ES-I3 (cell line): ENCODE results near the gene GSK3A.

ENCODE experiments used
- H3K36me3 ChIP-seq: 2 replicates; pipeline ENCODE4 v1.6.1; 2013; ENCODE audit warnings: mild to moderate bottlenecking, low read length, control low read depth, moderate library complexity; ENCODE audit not compliant: insufficient read depth
- H3K4me1 ChIP-seq: 2 replicates; pipeline ENCODE4 v1.6.1; 2013; ENCODE audit warnings: mild to moderate bottlenecking, control low read depth, low read length; ENCODE audit not compliant: insufficient read depth
- H3K9ac ChIP-seq: 2 replicates; pipeline ENCODE4 v1.6.1; 2013; ENCODE audit warnings: low read depth, mild to moderate bottlenecking, low read length, moderate library complexity
- H3K9me3 ChIP-seq: 2 replicates; pipeline ENCODE4 v1.6.1; 2013; ENCODE audit warnings: mild to moderate bottlenecking, low read length, moderate library complexity; ENCODE audit not compliant: control insufficient read depth, insufficient read depth

Gene GSK3A

GRCh38 chr19:42276821-42277220 is 34.4 kb upstream of the GSK3A start:
- peaks cover 13% of the 10 kb centered on the region; the same call in 1 of the 2 replicates for H3K4me1 ChIP-seq
- H3K9me3 ChIP-seq = no peaks in the 10 kb centered on the region
- no peak overlapping the region for H3K9ac ChIP-seq
- H3K36me3 ChIP-seq = no peaks in the 10 kb centered on the region; the same call in 1 of the 2 replicates

GRCh38 chr19:42276284-42276683 is 33.9 kb upstream of the GSK3A start:
- Histone ChIP-seq H3K9ac (no peak overlapping the region), H3K36me3 (no peaks in the 10 kb centered on the region; the same call in 1 of the 2 replicates), H3K9me3 (no peaks in the 10 kb centered on the region), H3K4me1 (peaks cover 15% of the 10 kb centered on the region; the same call in 1 of the 2 replicates)

- H3K36me3 ChIP-seq = no peaks in the 10 kb centered on the region; the same call in 1 of the 2 replicates
- H3K9ac ChIP-seq = no peak overlapping the region
- H3K9me3 ChIP-seq = no peaks in the 10 kb centered on the region
- peaks cover 21% of the 10 kb centered on the region; the same call in 1 of the 2 replicates for H3K4me1 ChIP-seq
These were observed 33.1 kb upstream of the GSK3A start for GRCh38 chr19:42275517-42275916.

GRCh38 chr19:42275103-42275502 is 32.7 kb upstream of the GSK3A start:
- Histone ChIP-seq H3K4me1 (peaks cover 25% of the 10 kb centered on the region), H3K36me3 (no peaks in the 10 kb centered on the region; the same call in 1 of the 2 replicates), H3K9ac (no peak overlapping the region), H3K9me3 (no peaks in the 10 kb centered on the region)

GRCh38 chr19:42274065-42274682 is 31.8 kb upstream of the GSK3A start:
- peaks cover 26% of the 10 kb centered on the region for H3K4me1 ChIP-seq
- no peak overlapping the region for H3K9ac ChIP-seq
- no peaks in the 10 kb centered on the region; the same call in 1 of the 2 replicates for H3K36me3 ChIP-seq

GRCh38 chr19:42273407-42274064 is 31.1 kb upstream of the GSK3A start:
- H3K36me3 ChIP-seq = no peaks in the 10 kb centered on the region; the same call in 1 of the 2 replicates
- no peak overlapping the region for H3K9ac ChIP-seq
- no peaks in the 10 kb centered on the region for H3K9me3 ChIP-seq
- H3K4me1 ChIP-seq = peaks cover 26% of the 10 kb centered on the region

More at GRCh38 chr19:42274065-42274682, 31.8 kb upstream of the GSK3A start:
- H3K9me3 ChIP-seq = no peaks in the 10 kb centered on the region

- H3K36me3 ChIP-seq = no peaks in the 10 kb centered on the region; the same call in 1 of the 2 replicates
- H3K9me3 ChIP-seq = no peaks in the 10 kb centered on the region
- peaks cover 23% of the 10 kb centered on the region for H3K4me1 ChIP-seq
- H3K9ac ChIP-seq = no peak overlapping the region
These were observed 30.6 kb upstream of the GSK3A start for GRCh38 chr19:42272989-42273406.

GRCh38 chr19:42272535-42272897 is 30.1 kb upstream of the GSK3A start:
- Histone ChIP-seq H3K9me3 (no peaks in the 10 kb centered on the region), H3K9ac (no peak overlapping the region), H3K36me3 (no peaks in the 10 kb centered on the region), H3K4me1 (peaks cover 19% of the 10 kb centered on the region)

GRCh38 chr19:42271861-42272534 is 29.6 kb upstream of the GSK3A start:
- no peaks in the 10 kb centered on the region for H3K9me3 ChIP-seq
- H3K36me3 ChIP-seq = no peaks in the 10 kb centered on the region
- H3K9ac ChIP-seq = no peak overlapping the region
- H3K4me1 ChIP-seq = peaks cover 19% of the 10 kb centered on the region

- Histone ChIP-seq H3K9me3 (no peaks in the 10 kb centered on the region), H3K36me3 (no peaks in the 10 kb centered on the region), H3K9ac (peak overlapping the region; percentile 5; the same call in 1 of the 2 replicates), H3K4me1 (peaks cover 19% of the 10 kb centered on the region)
These were observed 28.6 kb upstream of the GSK3A start for GRCh38 chr19:42271045-42271419.

GRCh38 chr19:42270346-42271044 is 28.1 kb upstream of the GSK3A start:
- H3K4me1 ChIP-seq = peaks cover 19% of the 10 kb centered on the region
- no peaks in the 10 kb centered on the region for H3K9me3 ChIP-seq
- H3K9ac ChIP-seq = peak overlapping the region; percentile 64
- H3K36me3 ChIP-seq = no peaks in the 10 kb centered on the region

GRCh38 chr19:42269478-42270345 is 27.3 kb upstream of the GSK3A start:
- Histone ChIP-seq H3K4me1 (peaks cover 19% of the 10 kb centered on the region), H3K36me3 (no peaks in the 10 kb centered on the region), H3K9me3 (no peaks in the 10 kb centered on the region), H3K9ac (peak overlapping the region; percentile 64)

- H3K9ac ChIP-seq = peak within 1 kb of the TSS; percentile 92
- H3K9me3 ChIP-seq = no peaks in the 10 kb centered on the region
- no peaks in the 10 kb centered on the region for H3K36me3 ChIP-seq
- H3K4me1 ChIP-seq = peaks cover 19% of the 10 kb centered on the region
These were observed 26.5 kb upstream of the GSK3A start, which contains the start of gene CIC for GRCh38 chr19:42268704-42269477. TSS of gene CIC (plus strand) at chr19:42269252. CDS start at chr19:42271784, 2,532 bp downstream.
